GM21619 (cell line): ENCODE data around the gene SCFD2.
"Not testable (repeated sequence)": the region's sequence is repeated elsewhere in the genome, so short reads cannot be mapped to it uniquely, and the experiment has no call there.

Experiments used
- ATAC-seq: cut with Tn5 transposase; IDR thresholded peaks from one replicate; pipeline ENCODE4 v1.9.1; 2021; ENCODE audit not compliant: unreplicated experiment

SCFD2 gene

DNA sequence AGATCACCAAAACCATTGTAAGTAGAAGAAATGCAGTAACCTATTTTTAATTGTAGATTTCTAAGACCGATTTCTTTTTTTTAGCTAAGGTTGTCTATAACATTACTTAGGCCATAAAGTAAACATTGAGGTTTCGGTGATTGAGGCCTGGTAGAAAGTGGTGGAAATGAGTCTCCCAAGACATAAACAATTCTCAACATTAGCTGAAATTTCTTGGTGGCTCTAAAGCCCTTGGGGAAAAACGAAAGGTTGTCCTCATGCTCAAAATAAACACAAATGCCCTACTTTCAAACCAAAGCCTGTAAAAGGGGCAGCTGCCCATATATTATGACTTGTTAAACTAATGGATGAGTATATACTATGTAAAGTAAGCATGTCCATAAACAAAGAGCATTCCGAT, 98.8 kb downstream of the SCFD2 start:
- ATAC-seq, result no peak

- not testable (repeated sequence) for ATAC-seq
Observed at GRCh38 chr4:53255986-53256385, 109.9 kb downstream of the SCFD2 start.

GRCh38 chr4:53240573-53240972, 125.3 kb downstream of the SCFD2 start:
- ATAC-seq, result no peak

- not testable (repeated sequence) for ATAC-seq
Observed at GRCh38 chr4:53238352-53238751, 127.5 kb downstream of the SCFD2 start.

DNA sequence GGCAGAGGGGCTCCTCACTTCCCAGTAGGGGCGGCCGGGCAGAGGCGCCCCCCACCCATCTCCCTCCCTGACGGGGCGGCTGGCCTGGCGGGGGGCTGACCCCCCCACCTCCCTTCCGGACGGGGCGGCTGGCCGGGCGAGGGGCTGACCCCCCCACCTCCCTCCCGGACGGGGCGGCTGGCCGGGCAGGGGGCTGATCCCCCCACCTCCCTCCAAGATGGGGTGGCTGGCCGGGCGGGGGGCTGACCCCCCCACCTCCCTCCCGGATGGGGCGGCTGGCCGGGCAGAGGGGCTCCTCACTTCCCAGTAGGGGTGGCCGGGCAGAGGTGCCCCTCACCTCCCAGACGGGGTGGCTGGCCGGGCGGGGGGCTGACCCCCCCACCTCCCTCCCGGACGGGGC, 128.1 kb downstream of the SCFD2 start:
- ATAC-seq, result not testable (repeated sequence)

DNA sequence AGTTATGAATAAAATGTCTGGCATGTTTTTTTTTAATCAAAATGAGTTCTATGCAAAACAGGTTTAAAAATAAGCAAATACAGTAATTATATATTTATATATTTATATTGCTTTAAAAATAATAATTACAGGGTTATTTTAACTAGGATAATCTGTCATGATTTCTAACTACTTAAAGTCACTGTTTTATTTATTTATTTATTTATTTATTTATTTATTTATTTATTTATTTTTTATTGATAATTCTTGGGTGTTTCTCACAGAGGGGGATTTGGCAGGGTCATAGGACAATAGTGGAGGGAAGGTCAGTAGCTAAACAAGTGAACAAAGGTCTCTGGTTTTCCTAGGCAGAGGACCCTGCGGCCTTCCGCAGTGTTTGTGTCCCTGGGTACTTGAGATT, 129.2 kb downstream of the SCFD2 start:
- ATAC-seq, result not testable (repeated sequence)

DNA sequence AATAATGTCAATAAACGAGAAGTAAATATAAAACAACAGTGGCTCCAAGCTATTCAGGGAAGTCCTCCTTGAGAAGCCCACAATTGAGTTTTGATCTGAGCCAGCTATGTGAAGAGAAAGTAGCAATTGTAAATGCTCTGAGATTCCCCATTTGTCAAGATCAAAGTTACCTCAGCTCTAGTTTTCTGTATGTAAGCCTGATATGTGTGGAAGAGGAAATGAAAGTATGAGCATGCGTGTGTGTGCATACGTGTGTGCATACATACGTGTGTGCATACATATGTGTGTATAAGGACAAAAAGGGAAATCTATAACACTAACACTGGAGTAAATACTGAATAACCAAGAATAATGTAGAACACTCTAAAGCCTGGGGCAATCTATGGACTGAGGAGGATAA, 130.3 kb downstream of the SCFD2 start:
- ATAC-seq, result no peak

GRCh38 chr4:53234669-53235068, 131.2 kb downstream of the SCFD2 start:
- no peak for ATAC-seq

DNA sequence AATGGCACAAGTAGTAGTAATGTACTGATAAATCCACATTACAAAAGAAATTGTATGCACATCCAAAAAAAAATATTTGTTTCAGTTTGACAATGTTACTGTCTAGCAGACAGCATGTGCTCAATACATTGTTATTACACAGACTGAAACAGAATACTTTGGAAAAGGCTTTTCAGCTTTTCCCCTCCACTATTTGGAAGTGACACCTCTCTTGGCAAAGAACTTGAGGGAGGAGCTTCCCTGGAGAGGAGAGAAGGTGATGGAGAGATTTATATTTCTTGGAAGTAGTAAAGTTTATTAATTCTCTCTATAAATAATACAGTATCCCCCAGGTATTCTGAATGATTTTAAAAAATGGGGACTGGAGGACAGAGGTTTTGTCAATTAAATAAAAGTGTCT, 131.8 kb downstream of the SCFD2 start:
- no peak for ATAC-seq

DNA sequence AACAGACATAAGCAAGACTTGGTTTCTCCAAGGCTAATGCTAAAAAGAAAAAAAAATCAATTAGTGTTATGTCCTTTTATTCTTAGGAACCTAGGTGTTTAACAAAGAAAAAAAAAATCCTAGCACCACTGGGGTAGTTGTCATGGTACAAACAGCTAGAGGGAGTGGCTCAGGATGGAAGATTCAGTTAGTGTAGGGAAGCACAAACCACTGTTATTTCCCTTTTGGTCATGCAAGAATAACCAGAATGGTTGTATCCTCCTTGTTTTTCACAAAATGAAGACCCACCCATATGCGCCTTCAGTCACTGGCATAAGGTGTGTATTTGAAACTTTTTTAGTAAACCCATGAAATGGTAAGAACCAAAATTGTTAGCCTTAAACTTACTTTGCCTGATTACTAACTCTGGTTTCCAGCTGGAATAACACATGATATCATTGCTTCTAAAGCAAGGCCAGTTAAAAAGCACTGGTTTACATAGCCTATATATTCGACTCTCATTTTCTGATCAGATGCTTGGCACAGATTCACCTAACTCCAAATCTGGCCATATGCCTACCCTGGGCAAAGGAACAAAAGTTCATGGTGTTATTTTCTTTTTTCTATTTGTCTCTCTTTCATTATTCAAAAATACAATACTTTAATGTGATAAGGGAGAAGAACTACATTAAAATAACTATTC, 132.6 kb downstream of the SCFD2 start:
- ATAC-seq, result no peak

DNA sequence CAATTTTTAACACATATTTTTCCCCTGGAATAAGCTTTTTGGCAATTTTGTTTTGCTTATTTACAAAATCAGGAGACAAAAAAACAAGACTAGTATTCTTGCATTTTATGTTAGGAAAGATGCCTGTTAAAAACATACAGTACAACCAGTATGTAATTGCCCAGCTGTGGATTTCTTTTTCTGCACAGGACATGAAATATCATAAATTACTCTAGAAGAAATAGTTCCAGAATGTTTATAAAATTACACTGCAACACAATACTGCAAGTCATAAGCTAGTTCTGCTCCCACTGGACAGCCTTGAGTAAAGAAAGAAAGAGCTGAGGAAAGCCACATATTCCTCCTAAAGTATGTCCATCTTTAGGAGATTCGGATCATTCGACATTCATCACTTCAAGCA, 133.5 kb downstream of the SCFD2 start:
- no peak for ATAC-seq

DNA sequence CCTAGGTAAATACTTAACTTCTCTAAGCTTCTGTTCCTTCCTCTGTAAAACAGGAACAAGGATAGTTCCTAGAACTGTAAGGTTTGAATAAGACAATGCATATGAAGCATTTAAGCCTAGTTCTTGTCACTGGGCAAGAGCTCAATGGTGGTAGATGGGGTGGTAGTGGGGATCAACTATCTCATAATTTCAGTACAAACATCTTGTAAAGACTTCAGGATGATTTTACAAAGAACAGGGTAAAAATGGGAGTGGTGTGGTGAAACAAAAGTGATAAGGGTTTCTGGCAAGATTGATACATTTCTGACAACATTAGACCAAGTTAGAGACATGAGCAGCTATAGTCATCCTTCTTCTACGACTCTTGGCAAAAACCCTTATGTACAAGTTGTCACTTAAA, 137.8 kb downstream of the SCFD2 start:
- ATAC-seq, result no peak

GRCh38 chr4:53227451-53227850, 138.4 kb downstream of the SCFD2 start:
- no peak for ATAC-seq

DNA sequence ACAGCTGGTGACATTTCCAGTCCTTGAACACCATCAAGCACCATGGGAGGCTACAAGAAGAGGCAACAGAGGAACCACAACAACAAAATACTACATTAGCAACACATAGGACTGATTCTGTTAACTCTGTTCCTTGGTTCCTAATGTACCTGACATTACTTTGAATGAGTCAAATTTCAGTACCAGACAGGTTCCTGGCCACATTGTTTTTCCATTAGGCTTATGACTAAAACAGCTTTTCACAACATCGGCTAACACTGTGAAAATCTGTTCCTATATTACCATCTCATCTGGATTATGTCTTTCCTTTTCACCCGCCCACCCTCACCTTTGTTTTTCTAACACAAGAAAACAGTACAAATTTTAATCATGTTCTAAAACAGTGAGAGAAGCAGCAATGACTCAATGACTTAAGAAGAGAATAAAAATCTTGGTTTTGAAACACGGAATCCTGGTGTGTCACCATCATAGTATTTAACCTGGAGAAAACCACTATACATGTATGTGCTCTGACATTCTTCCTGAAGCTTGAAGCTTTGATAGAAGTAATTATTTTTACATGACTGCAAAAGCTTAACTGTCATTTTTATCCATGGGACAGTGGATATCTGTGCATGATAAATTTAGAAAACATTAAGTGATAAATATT, 143.9 kb downstream of the SCFD2 start:
- no peak for ATAC-seq

GRCh38 chr4:53219148-53219547, 146.7 kb downstream of the SCFD2 start:
- not testable (repeated sequence) for ATAC-seq

GRCh38 chr4:53208753-53209152, 157.1 kb downstream of the SCFD2 start:
- no peak for ATAC-seq

DNA sequence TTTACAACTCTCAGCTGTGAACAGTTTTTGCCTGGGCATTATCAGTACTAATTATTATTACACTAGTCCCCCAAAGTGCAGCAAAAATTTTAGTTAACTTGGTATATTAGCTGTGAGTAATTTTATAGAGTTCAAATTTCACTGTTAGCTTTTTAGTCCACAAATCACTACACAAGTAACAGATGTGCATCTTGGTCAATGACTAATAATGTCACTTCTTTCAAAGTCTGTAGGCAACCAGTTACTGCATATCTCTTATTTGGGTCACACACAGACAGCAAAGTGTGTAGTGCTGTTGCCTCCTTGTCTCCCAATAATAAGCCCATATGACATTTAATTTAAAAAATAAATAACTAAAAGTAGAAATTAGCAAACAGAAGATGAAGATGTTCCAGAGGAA, 159.9 kb downstream of the SCFD2 start:
- no peak for ATAC-seq

DNA sequence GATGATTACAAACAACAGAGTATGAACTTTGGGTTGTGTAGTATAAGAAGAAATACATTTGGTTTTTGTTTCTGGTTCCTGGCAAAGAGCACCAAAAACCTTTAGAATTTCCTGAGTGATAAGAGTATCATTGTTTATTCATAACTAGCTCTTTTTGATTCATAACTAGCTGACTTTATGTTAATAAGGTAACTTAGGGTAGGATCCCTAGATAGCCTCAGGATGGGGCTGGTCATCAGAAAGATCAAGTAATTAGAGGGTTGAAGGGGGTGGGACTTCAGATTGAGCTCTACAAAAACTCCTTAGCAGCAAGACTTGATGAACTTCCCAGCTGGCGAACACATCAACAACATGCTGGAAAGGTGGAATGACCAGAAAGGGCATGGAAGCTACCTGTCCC, 166.5 kb downstream of the SCFD2 start:
- ATAC-seq, result no peak

DNA sequence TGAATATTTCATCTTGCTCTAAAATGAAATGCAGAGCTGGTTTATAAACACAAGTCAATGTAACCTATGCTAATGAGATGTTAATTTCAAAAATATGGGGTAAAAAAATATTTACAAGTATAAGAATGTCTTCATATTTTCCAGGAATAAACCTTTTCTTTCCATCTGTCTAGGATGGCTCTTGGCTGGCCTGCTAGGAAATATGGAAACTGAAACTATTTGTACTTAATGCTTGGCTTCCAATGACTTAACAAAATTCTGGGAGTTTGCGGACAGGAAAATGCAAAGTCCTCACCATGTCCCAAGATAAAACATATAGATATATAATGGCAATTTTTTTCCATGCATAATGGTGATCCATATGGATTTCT, 168.1 kb downstream of the SCFD2 start:
- ATAC-seq, result no peak

DNA sequence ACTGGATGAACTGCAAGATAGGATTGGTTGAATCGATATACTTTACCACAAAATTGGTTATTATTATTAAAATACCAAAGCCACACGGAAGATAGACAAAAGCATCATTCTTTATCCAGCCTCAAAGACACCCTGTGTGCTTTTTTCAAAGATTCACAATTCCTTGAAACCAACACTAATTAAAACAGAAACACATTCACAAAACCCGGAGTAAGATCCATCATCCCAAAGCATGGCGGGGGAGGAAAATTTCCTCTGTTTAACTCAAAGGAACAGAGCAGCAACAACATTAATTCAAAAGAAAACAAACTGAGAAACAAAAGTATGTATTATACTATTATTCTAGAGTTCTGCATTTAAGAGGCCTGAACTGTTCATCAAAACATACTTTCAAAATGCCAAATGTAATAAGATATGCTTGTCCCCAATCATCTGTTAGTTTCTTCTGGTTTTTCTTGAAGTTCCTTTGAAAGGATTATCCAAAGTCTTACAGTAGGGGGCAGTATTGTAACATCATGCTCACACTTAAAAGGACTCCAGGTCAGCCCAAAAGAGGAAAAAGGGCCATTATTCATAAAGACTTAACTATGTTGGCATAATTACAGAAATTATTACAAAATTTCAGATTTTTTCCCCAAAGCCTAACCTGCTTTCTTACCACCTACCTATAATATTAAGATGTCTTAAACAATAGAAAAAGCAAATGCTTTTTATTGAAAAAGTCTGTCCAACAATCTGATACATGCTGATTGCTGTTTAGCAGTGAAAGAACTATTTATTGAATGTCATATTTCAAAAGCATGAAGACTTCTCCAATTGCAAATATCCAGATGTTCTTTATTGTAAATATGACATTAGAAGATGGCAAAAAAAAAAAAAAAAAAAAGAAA, 168.7 kb downstream of the SCFD2 start:
- ATAC-seq, result no peak

DNA sequence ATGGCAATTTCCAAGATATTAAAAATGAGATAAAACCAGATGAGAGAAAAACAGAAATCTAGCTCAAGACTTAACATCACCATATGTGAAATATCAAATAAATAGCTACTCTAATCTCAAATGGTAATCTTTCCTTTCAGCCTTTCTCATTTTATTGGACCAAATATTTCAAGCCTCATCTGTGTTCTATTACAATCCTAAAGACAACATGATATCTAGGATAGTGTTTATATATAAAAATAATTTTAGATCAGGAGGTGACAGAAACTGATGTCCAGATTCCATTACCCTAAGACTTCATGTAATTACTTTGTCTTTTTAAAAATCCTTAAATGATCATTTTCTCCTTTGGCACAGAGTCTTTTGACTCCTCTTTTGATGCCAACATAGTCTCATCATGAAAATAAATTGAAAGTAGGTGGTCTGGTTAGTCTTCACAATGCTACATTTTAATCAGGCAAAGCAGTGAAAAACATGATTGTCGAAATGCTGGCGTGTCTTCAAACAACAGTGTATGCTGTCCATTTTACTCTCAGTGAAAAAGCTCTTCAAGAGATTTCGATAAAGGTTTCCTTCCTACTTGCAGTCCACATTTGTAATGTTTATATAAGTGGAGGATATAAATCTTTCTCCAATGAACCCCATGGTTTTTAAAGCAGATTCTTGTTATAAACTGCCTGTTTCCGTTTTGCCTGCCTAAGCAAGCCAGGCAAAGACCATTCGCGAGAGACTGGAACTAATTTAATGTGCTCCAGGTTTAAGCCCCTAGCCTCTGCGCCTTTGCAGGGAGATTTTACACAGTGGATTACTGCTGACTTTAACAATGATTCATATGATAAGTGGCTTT, 169.8 kb downstream of the SCFD2 start:
- ATAC-seq, result no peak
